Fibroblast of gingiva (primary cell): ENCODE results near the gene CDKN2AIPNL.
"Not testable (repeated sequence)": the region's sequence is repeated elsewhere in the genome, so short reads cannot be mapped to it uniquely, and the experiment has no call there.

Source experiments
- DNase-seq: peaks from one replicate; pipeline ENCODE4 v3.0.0-alpha.2; 2011; ENCODE audit warnings: low read depth

The CDKN2AIPNL gene

GRCh38 chr5:134398609-134399155, 13.0 kb downstream of the CDKN2AIPNL start:
- DNase-seq = no peak

DNA sequence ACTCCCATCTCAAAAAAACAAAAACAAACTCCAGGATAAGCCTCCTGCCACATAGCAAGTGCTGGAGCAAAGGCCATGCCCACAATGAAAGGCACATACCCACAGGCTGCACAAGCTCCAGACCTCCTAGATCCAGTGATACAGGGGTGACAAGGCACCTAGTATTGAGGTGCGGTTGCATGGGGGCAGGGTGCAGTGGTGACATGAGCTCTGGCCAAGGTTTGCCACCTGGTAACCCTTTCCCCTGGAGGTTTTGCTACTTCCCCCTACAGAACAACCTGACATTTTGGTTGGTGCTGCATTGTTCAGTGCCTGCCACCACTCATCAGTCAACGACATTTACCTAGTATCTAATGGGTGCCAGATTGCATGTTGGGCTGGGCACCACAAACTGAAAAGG, 14.5 kb downstream of the CDKN2AIPNL start:
- no peak for DNase-seq

DNA sequence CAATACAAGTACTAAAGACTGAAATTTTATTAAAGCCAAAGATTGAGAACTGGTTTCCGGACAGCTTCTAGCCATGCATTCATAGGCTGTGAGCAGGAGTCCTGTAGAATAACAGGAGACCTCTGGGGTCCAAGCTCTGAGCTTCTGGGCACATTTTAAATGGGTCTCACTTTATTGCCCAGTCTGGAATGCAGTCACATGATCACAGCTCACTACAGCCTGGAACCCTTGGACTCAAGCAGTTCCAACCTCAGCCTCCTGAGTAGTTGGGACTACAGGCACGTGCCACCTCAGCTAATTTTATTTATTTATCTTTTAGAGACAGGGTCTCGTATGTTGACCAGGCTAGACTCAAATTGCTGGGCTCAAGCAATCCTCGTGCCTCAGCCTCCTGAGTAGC, 15.4 kb downstream of the CDKN2AIPNL start:
- DNase-seq = no peak

- no peak for DNase-seq
Observed at GRCh38 chr5:134394932-134395331, 16.7 kb downstream of the CDKN2AIPNL start.

DNA sequence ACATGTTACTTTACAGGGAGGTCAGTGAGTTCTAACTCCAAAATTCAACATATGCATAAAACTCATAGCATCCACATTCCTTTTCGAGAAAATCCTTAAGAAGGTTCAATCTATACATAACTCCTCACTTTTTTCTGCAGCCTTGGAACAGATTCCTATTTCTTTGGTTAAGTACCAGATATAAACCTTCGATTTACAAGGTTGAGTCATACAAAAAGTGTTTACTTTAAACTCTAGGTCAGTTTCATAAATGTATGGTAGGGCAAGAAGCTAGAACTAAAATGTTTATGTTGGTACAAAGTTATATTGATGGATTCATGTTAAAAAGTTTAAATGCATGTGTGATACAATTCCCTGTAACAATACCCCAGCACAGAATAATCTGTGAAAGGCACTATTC, 19.4 kb downstream of the CDKN2AIPNL start:
- DNase-seq = no peak

DNA sequence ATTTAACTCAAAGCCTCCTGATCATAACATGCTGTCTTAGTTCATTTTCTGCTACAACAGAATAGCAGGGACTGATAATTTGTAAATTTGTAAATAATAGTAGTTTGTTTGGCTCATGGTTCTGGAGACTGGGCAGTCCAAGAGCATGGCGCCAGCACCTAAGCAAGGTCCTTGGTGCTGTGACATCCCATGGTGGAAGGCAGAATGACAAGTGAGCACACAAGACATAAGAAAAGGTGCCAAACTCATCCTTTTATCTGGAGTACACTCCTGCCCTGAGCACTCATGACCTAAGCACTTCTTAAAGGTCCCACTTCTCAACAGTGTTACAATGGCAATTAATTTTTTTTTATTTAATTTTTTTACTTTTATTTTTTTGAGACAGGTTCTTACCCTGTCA, 24.2 kb downstream of the CDKN2AIPNL start:
- DNase-seq = no peak

DNA sequence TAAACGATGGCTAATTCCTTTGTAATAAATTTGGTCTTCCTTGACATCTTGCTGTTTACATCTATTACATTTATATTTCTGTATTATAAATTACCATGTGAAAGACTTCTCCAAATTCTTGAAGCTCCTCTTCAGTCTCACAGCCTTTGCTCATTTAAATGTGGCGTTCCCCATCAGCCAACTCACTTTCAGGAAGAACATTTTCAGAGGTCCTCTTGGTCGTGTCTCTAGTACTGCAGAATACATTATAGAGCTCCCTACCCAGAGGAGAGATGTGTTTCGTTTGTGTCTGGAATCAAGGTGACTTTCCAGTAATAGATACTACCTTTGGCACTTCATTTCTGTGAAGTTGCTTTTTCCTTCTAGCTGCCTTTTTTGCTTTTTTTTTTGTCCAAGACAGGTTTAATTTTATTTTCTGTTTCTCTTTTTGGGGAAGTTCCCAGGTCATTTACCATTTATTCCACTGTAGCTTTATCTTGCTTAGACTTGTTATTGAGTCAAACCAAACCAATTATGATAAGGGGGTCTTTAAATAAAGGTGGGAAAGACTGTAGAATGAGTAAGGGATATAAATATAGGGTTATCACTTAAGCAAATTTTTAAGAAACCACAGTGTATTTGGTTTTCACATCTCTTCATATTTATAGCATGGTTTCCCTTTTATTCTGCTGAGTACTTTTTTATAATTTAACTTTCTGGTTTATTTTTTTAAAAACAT, 27.5 kb downstream of the CDKN2AIPNL start:
- no peak for DNase-seq

DNA sequence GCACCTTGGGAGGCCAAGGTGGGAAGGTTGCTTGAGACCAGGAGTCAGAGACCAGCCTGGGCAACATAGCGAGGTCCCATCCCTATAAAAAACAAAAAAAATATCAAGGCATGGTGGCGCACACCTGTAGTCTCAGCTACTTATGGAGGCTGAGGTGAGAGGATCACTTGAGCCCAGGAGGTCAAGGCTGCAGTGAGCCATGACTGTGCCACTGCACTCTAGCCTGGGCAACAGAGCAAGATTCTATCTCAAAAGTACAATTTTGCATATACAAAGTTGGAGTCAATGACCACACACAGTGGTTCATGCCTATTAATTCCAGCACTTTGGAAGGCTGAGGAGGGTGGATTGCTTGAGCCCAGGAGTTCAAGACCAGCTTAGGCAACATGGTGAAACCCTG, 29.5 kb downstream of the CDKN2AIPNL start:
- DNase-seq = not testable (repeated sequence)

DNA sequence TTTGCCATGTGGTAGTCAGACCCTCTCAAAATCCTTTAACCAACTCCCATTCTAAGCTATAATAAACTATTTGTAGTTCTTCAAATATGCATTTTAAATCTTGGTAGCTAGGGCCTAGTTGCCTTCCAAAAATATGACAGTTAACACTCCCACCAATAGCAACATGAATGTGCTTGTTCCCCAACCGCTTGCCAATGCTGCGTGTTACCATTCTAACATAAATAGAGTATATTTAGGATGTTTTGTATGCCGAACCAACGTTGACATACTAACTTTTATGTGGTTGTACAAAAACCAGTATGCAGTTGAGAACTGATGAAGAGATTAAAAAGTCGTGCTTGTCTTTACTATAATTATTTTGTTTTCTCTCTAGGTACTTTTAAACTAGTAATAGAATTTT, 31.3 kb downstream of the CDKN2AIPNL start:
- DNase-seq = no peak

DNA sequence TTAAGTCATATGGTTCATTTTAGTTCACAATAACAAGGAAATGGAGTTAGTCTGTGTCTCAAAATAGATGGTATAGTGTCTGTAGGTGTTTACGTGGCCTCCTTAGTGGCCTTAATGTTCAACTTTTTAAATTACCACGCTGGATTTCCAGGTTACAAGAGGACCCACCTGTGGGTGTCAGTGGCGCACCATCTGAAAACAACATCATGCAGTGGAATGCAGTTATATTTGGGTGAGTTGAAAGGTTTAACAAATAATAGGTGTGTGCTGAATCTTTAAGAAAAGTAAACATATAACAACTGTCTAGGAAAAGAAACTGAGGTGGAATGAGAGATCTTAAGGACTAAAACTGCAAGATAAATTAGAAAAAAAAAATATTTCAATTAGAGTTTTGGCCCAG, 37.4 kb downstream of the CDKN2AIPNL start:
- no peak for DNase-seq

- DNase-seq = not testable (repeated sequence)
Observed at GRCh38 chr5:134373633-134374032, 38.0 kb downstream of the CDKN2AIPNL start.

- peak; percentile 57 for DNase-seq
Observed at GRCh38 chr5:134371834-134372340, 39.8 kb downstream of the CDKN2AIPNL start.

GRCh38 chr5:134370871-134371833, 40.5 kb downstream of the CDKN2AIPNL start, which contains the start of gene UBE2B:
Gene UBE2B, plus strand, starts transcription at chr5:134371569. Its CDS starts 27 bp downstream, at chr5:134371596.
- peak; percentile 100 for DNase-seq

DNA sequence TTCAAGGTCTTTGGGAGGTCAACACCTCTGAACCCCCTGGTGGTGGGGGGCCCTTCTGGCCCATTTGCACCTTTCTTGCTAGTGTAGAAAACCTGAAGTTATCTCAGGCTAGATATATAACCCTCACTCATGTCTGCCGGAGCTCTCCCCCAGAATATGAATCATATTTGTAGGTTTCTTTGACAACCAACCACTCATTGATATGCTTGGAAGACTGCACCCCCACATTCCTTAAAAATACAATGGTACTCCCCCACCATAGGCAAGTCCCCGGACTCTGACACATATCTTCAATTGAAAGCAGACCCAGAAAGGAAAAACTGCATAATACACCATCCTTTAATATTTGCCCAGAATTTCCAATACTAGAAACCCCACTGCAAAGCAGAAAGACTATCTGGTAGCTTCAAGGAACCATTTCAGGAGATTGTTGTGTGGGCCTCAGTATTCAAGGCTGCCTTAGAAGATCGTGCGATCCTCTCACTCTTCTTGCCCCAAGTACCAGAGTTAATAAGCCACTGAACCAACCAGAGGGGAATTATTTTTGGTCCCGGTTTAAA, 41.3 kb downstream of the CDKN2AIPNL start:
- no peak for DNase-seq

DNA sequence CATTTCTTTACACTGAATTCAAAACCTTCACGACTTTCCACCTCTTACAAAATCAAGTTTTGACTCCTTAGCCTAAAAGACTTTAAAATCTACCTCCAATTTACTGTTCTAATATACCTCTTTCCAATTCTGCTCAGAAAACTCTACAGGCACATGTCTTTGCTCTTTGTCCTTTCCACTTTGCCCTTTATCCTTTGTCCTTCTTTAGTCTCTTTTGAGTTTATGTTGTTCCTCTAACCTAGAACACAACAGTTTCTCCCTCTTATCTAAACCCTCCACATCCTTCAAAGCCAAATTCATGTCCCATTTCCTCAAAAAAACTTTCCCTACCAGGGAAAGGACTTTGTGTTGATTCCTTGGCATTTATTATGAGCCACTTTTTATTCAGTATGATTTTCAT, 46.1 kb downstream of the CDKN2AIPNL start:
- DNase-seq = no peak

GRCh38 chr5:134355681-134356080, 56.0 kb downstream of the CDKN2AIPNL start:
- no peak for DNase-seq
